Naive thymus-derived CD4-positive, alpha-beta T cell (primary cell): ENCODE results near the gene CREB3L1. TPM values are rescaled to one million over a fixed set of nuclear protein-coding genes. Genes with fewer than 3 reads are reported as not detected.
A peak's percentile ranks its signal among the peaks of the same experiment; 100 is the strongest.

Experiments used
- ATAC-seq: fragments of 150-1000 bp; cut with Tn5 transposase; 2 replicates; pipeline ENCODE4 v1.10.0; 2021; ENCODE audit warnings: mild to moderate bottlenecking, moderate library complexity
- CTCF ChIA-PET: fragments of 350-600 bp; sonication (Branson Sonifier 250); formaldehyde crosslinking; loops from one replicate; lab custom pipeline; 2021; ENCODE audit warnings: antibody characterized with exemption; lab: Charles Lee
- POLR2A ChIA-PET: fragments of 350-600 bp; sonication (Branson Sonifier 250); formaldehyde crosslinking; loops from one replicate; lab custom pipeline; 2021; ENCODE audit warnings: antibody characterized with exemption, inconsistent platforms; lab: Charles Lee
- DNase-seq, 9 donors: peaks; one replicate each; pipeline versions ENCODE4 v3.0.0 to v3.0.0-alpha.2; 2020 to 2022; ENCODE audit warnings: mixed read lengths in 1 of 9
- H3K27ac ChIP-seq: one replicate; pipeline ENCODE4 v1.7.0; 2013; ENCODE audit warnings: mild to moderate bottlenecking, low read depth, low read length, moderate library complexity
- H3K27me3 ChIP-seq, 2 donors: one replicate each; pipeline ENCODE4 v1.7.0; 2013; ENCODE audit warnings: low read length in 2 of 2, mild to moderate bottlenecking in 2 of 2, moderate library complexity in 2 of 2; ENCODE audit not compliant: control insufficient read depth in 2 of 2, insufficient read depth in 2 of 2
- H3K36me3 ChIP-seq, 3 experiments: 1 replicate in 2 of 3; 2 replicates in 1 of 3; pipeline ENCODE4 v1.7.0; 2013; ENCODE audit warnings: low read length in 3 of 3, mild to moderate bottlenecking in 3 of 3, moderate library complexity in 1 of 3; ENCODE audit not compliant: insufficient read depth in 3 of 3, control insufficient read depth in 2 of 3
- H3K4me1 ChIP-seq, 2 donors: one replicate each; pipeline ENCODE4 v1.7.0; 2013; ENCODE audit warnings: low read length in 2 of 2, mild to moderate bottlenecking in 2 of 2, moderate library complexity in 1 of 2; ENCODE audit not compliant: control insufficient read depth in 2 of 2, insufficient read depth in 2 of 2
- H3K4me3 ChIP-seq: 2 replicates; pipeline ENCODE4 v1.7.0; 2013; ENCODE audit warnings: mild to moderate bottlenecking, low read length
- H3K9me3 ChIP-seq, 3 experiments: 1 replicate in 2 of 3; 2 replicates in 1 of 3; pipeline ENCODE4 v1.7.0; 2013; ENCODE audit warnings: low read length in 3 of 3; ENCODE audit not compliant: control insufficient read depth in 2 of 3
- H3K27ac Mint-ChIP-seq, 9 donors: one replicate each; pipeline ENCODE4 v1.8.0; 2020 to 2022; ENCODE audit warnings: mixed read lengths in 9 of 9, mild to moderate bottlenecking in 8 of 9, moderate library complexity in 5 of 9, inconsistent platforms in 2 of 9
- H3K27me3 Mint-ChIP-seq, 5 donors: one replicate each; pipeline ENCODE4 v1.8.0; 2021 to 2022; ENCODE audit warnings: mixed read lengths in 5 of 5, mild to moderate bottlenecking in 1 of 5
- H3K36me3 Mint-ChIP-seq, 5 donors: one replicate each; pipeline ENCODE4 v1.8.0; 2020 to 2022; ENCODE audit warnings: mixed read lengths in 5 of 5, mild to moderate bottlenecking in 3 of 5, inconsistent platforms in 1 of 5
- H3K4me1 Mint-ChIP-seq, 7 donors: one replicate each; pipeline ENCODE4 v1.8.0; 2020 to 2022; ENCODE audit warnings: mixed read lengths in 7 of 7, mild to moderate bottlenecking in 3 of 7, inconsistent platforms in 1 of 7
- H3K4me3 Mint-ChIP-seq, 10 donors: one replicate each; pipeline ENCODE4 v1.8.0; 2020 to 2022; ENCODE audit warnings: mild to moderate bottlenecking in 10 of 10, mixed read lengths in 10 of 10, moderate library complexity in 6 of 10, inconsistent platforms in 2 of 10
- H3K9me3 Mint-ChIP-seq, 11 donors: one replicate each; pipeline ENCODE4 v1.8.0; 2020 to 2022; ENCODE audit warnings: mixed read lengths in 11 of 11, mild to moderate bottlenecking in 4 of 11, inconsistent platforms in 1 of 11, moderate library complexity in 1 of 11
- intact Hi-C, 2 donors: fragments of 100-400 bp; cut with micrococcal nuclease; formaldehyde crosslinking; loops; one replicate each; pipeline ENCODE4 v1.15.1; 2023
- polyA plus RNA-seq, 2 donors: library from polyadenylated mRNA; unstranded; fragments of 300-500 nt; fragmentation: Illumina TruSeq; gene quantifications; one replicate each; pipeline ENCODE4 v1.2.3, GENCODE V29; 2021
- total RNA-seq, 6 experiments: library from RNA in 5 of 6; stranded (reverse) in 5 of 6; gene quantifications; 1 replicate in 5 of 6; 2 replicates in 1 of 6; pipeline ENCODE4 v1.2.3 and lab custom pipeline; 2021 to 2026

CREB3L1 gene
- total and polyA plus RNA-seq, 7 experiments from 2014 or later: not detected

DNA sequence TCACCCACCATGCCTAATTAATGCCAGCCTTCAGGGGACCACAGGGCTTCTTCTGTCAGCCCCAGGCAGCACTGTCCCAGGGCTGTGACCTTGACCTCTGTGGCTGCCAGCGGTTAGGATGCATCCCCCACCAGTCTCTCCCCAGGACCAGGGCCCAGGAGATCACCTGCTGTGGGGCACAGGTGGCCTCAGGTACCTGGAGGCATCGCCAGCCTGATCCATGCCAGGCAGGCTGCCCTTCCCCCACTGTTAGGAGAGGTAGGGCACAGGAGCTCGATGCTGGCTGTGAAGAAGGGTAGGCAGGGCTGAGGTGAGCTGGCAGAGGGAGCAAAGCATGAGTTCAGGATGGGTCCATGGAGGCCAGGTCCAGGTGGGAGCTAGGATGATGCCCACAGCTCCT lies 87.3 kb downstream of the CREB3L1 start:
- Histone ChIP-seq H3K9me3 (no peaks in the 10 kb centered on the region), H3K36me3 (peaks cover 6 to 60% (median 9%) of the 10 kb centered on the region in 3 experiments), H3K27ac (peak overlapping the region; percentile 6), H3K4me1 (peaks cover 28 to 42% of the 10 kb centered on the region in 2 donors), H3K4me3 (no peak overlapping the region), H3K27me3 (no peaks in the 10 kb centered on the region)
- Mint-ChIP-seq H3K9me3 (no peaks in the 10 kb centered on the region), H3K27ac (peak overlapping the region; percentile 51 to 92 (median 79)), H3K4me1 (peaks cover 31 to 76% (median 58%) of the 10 kb centered on the region in 7 donors), H3K27me3 (no peaks in the 10 kb centered on the region), H3K4me3 (peak overlapping the region in 4 of 10 donors; percentile 8 to 56 (median 42)), H3K36me3 (peaks cover 0 to 13% (median 5%) of the 10 kb centered on the region in 5 donors)
- DNase-seq (no peak), ATAC-seq (no peak)
- CTCF ChIA-PET: interaction anchor here (0.7 to 14.0 kb wide), 4 partner anchors 16 to 125 kb away, joined by 3 to 302 read pairs (median 5); partner anchors contain the start of gene DGKZ
- intact Hi-C loops: loop anchor here (5.0 kb wide), 1 partner anchor 173 kb away; no protein-coding TSS in a partner anchor
- POLR2A ChIA-PET: interaction anchor here (0.6 to 12.1 kb wide), 2 partner anchors 16 to 619 kb away, joined by 4 to 226 read pairs; partner anchors contain the start of gene DGKZ

DNA sequence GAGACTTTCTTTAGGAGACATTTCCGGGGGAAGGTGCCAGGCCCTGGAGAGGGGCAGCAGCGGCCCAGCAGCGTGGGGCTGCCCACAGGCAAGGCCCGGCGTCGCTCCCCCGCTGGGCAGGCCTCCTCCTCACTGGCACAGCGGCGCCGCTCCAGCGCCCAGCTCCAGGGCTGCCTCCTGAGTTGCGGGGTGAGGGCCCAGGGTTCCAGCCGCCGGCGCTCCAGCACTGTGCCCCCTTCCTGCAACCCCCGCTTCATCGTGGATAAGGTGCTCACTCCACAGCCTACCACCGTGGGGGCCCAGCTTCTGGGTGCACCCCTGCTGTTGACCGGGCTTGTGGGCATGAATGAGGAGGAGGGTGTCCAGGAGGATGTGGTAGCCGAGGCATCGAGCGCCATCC lies 88.8 kb downstream of the CREB3L1 start:
- H3K9me3 Mint-ChIP-seq: no peaks in the 10 kb centered on the region
- peak overlapping the region in 1 of 10 donors; percentile 2 for H3K4me3 Mint-ChIP-seq
- H3K27ac Mint-ChIP-seq: peak overlapping the region in 2 of 9 donors; percentile 36 to 92
- Histone ChIP-seq H3K27ac (no peak overlapping the region), H3K9me3 (no peaks in the 10 kb centered on the region), H3K36me3 (peaks cover 9 to 73% (median 15%) of the 10 kb centered on the region in 3 experiments), H3K4me1 (peaks cover 17 to 34% of the 10 kb centered on the region in 2 donors), H3K4me3 (no peak overlapping the region), H3K27me3 (no peaks in the 10 kb centered on the region)
- no peak for ATAC-seq
- no peaks in the 10 kb centered on the region for H3K27me3 Mint-ChIP-seq
- peaks cover 23 to 62% (median 47%) of the 10 kb centered on the region in 7 donors for H3K4me1 Mint-ChIP-seq
- H3K36me3 Mint-ChIP-seq: peaks cover 0 to 19% (median 7%) of the 10 kb centered on the region in 5 donors
- intact Hi-C loops: loop anchor here (5.0 kb wide), 1 partner anchor 171 kb away; no protein-coding TSS in a partner anchor
- no peak for DNase-seq
- ChIA-PET CTCF (interaction anchor here (1.1 to 14.0 kb wide), 5 partner anchors 10 to 122 kb away, joined by 3 to 302 read pairs (median 5); partner anchors contain the start of gene DGKZ), POLR2A (interaction anchor here (12.1 kb wide), 1 partner anchor 18 kb away, joined by 226 read pairs; the partner anchor contains the start of gene DGKZ)

DNA sequence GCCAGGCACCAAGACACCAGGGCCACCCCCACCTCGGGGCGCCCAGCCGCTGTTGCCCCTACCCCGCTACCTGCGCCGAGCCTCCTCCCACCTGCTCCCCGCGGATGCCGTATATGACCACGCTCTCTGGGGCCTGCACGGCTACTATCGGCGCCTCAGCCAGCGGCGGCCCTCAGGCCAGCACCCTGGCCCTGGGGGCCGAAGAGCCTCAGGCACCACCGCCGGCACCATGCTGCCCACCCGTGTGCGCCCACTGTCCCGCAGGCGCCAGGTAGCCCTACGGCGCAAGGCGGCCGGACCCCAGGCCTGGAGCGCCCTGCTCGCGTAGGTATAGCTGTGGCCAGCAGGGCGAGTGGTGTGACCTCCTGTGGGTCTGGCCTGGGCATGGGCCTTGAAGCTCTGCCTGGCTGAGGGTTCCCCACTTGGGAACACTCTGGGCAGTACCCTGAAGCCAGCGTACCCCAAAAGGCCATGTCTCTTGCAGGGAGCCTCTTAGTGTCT lies 89.2 kb downstream of the CREB3L1 start:
- H3K4me1 Mint-ChIP-seq: peaks cover 23 to 57% (median 45%) of the 10 kb centered on the region in 7 donors
- peak overlapping the region in 1 of 9 donors; percentile 83 for H3K27ac Mint-ChIP-seq
- ATAC-seq: no peak

DNA sequence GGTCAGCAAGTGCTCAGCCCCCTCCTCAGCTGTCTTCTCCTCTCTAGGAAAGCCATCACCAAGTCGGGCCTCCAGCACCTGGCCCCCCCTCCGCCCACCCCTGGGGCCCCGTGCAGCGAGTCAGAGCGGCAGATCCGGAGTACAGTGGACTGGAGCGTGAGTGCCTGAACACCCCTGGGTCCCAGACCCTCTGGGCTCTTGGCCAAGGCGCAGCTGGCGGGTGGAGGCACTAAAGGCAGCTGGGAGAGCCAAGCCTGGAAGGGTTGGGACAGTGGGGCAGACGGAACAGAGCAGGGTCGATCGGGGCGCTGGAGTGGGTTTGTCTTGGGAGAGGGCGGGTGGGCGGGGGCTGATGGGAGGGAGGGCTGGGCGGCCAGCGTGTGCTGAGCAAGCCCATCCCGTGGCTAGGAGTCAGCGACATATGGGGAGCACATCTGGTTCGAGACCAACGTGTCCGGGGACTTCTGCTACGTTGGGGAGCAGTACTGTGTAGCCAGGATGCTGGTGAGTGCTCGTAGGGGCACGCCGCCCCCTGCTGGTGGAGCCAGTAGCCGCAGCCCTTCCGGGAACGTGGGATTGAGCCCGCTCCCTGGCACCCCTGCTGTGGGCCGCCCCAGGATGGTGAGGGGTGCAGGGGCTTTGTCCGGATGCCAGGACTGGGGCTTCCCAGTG lies 89.9 kb downstream of the CREB3L1 start:
- peaks cover 9 to 82% (median 26%) of the 10 kb centered on the region in 3 experiments for H3K36me3 ChIP-seq
- no peak overlapping the region for H3K4me3 ChIP-seq
- peak overlapping the region in 5 of 9 donors; percentile 17 to 83 (median 63) for H3K27ac Mint-ChIP-seq
- ChIA-PET CTCF (interaction anchor here (0.7 to 14.0 kb wide), 6 partner anchors 9 to 130 kb away, joined by 3 to 302 read pairs (median 3); partner anchors contain the start of gene DGKZ), POLR2A (interaction anchor here (1.4 to 12.1 kb wide), 2 partner anchors 19 to 37 kb away, joined by 4 to 226 read pairs; partner anchors contain the start of gene DGKZ)
- peak overlapping the region; percentile 30 for H3K27ac ChIP-seq
- ATAC-seq: peak; percentile 86
- intact Hi-C loops: loop anchor here (1.0 to 5.0 kb wide), 7 partner anchors 15 to 170 kb away; partner anchors contain the start of gene DGKZ (in 2 of the 2)
- H3K4me3 Mint-ChIP-seq: peak overlapping the region in 5 of 10 donors; percentile 21 to 50 (median 45)
- peaks cover 6 to 25% of the 10 kb centered on the region in 2 donors for H3K4me1 ChIP-seq
- no peaks in the 10 kb centered on the region for H3K27me3 Mint-ChIP-seq
- peaks cover 20 to 52% (median 38%) of the 10 kb centered on the region in 7 donors for H3K4me1 Mint-ChIP-seq
- H3K9me3 Mint-ChIP-seq: no peaks in the 10 kb centered on the region
- DNase-seq: peak; percentile 65 to 84 (median 77)
- no peaks in the 10 kb centered on the region for H3K9me3 ChIP-seq
- H3K27me3 ChIP-seq: no peaks in the 10 kb centered on the region
- peaks cover 0 to 19% (median 7%) of the 10 kb centered on the region in 5 donors for H3K36me3 Mint-ChIP-seq

More for the DNA sequence above, 89.2 kb downstream of the CREB3L1 start:
- Mint-ChIP-seq H3K36me3 (peaks cover 0 to 19% (median 7%) of the 10 kb centered on the region in 5 donors), H3K27me3 (no peaks in the 10 kb centered on the region), H3K9me3 (no peaks in the 10 kb centered on the region), H3K4me3 (peak overlapping the region in 2 of 10 donors; percentile 2 to 50)
- H3K36me3 ChIP-seq: peaks cover 9 to 78% (median 19%) of the 10 kb centered on the region in 3 experiments
- no peaks in the 10 kb centered on the region for H3K9me3 ChIP-seq
- H3K27me3 ChIP-seq: no peaks in the 10 kb centered on the region
- intact Hi-C loops: loop anchor here (1.0 to 5.0 kb wide), 7 partner anchors 14 to 171 kb away; partner anchors contain the start of gene DGKZ (in 2 of the 2)
- DNase-seq: no peak
- H3K27ac ChIP-seq: peak overlapping the region; percentile 30
- CTCF ChIA-PET: interaction anchor here (0.9 to 14.0 kb wide), 5 partner anchors 9 to 53 kb away, joined by 3 to 302 read pairs (median 3); partner anchors contain the start of gene DGKZ
- POLR2A ChIA-PET: interaction anchor here (12.1 kb wide), 1 partner anchor 18 kb away, joined by 226 read pairs; the partner anchor contains the start of gene DGKZ
- H3K4me3 ChIP-seq: no peak overlapping the region
- H3K4me1 ChIP-seq: peaks cover 13 to 32% of the 10 kb centered on the region in 2 donors

DNA sequence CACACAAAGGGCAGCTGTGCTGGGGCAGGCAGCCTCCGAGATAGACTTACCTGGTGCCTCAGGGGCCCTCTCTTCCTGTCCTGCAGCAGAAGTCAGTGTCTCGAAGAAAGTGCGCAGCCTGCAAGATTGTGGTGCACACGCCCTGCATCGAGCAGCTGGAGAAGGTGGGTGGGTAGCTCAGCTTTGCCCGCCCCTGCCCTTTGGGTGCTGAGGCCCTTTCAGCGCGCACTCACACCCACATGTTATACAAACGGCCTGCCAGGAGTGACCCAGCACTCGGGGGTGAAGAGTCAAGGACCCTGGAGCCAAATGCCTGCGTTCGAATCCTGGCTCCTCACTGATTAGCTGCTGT lies 90.4 kb downstream of the CREB3L1 start:
- Histone ChIP-seq H3K27ac (peak overlapping the region; percentile 27), H3K36me3 (peaks cover 9 to 86% (median 28%) of the 10 kb centered on the region in 3 experiments), H3K9me3 (no peaks in the 10 kb centered on the region), H3K27me3 (no peaks in the 10 kb centered on the region), H3K4me1 (peaks cover 5 to 20% of the 10 kb centered on the region in 2 donors), H3K4me3 (no peak overlapping the region)
- ATAC-seq (no peak), DNase-seq (no peak)
- Mint-ChIP-seq H3K27ac (peak overlapping the region in 2 of 9 donors; percentile 24 to 39), H3K27me3 (no peaks in the 10 kb centered on the region), H3K4me3 (peak overlapping the region in 1 of 10 donors; percentile 50), H3K9me3 (no peaks in the 10 kb centered on the region), H3K4me1 (peaks cover 15 to 47% (median 33%) of the 10 kb centered on the region in 7 donors), H3K36me3 (peaks cover 0 to 18% (median 7%) of the 10 kb centered on the region in 5 donors)
- intact Hi-C loops: loop anchor here (1.0 to 5.0 kb wide), 7 partner anchors 16 to 169 kb away; partner anchors contain the start of gene DGKZ (in 2 of the 2)
- ChIA-PET POLR2A (interaction anchor here (0.7 to 12.1 kb wide), 3 partner anchors 19 to 37 kb away, joined by 4 to 226 read pairs (median 5); partner anchors contain the start of gene DGKZ), CTCF (interaction anchor here (0.7 to 14.0 kb wide), 8 partner anchors 9 to 131 kb away, joined by 3 to 302 read pairs (median 3); partner anchors contain the start of gene DGKZ)
